ENCODE data around the gene GRIP2.

The GRIP2 gene

GRCh38 chr3:14487821-14488220 is 52.3 kb downstream of the GRIP2 start:
- FAIRE-seq, result no peak
- DNase-seq (ENCODE audit: low spot score), result no peak

GRCh38 chr3:14487086-14487485 is 53.1 kb downstream of the GRIP2 start:
- FAIRE-seq (no peak), DNase-seq (ENCODE audit: low spot score) (no peak)

- FAIRE-seq (no peak), DNase-seq (ENCODE audit: low spot score) (no peak)
Observed at GRCh38 chr3:14486460-14486859, 53.7 kb downstream of the GRIP2 start.

GRCh38 chr3:14485981-14486380 is 54.2 kb downstream of the GRIP2 start:
- FAIRE-seq (no peak), DNase-seq (ENCODE audit: low spot score) (no peak)

GRCh38 chr3:14484741-14485140 is 55.4 kb downstream of the GRIP2 start:
- FAIRE-seq (no peak), DNase-seq (ENCODE audit: low spot score) (no peak)

- FAIRE-seq, result no peak
- no peak for DNase-seq (ENCODE audit: low spot score)
Observed at GRCh38 chr3:14483286-14483685, 56.9 kb downstream of the GRIP2 start.

GRCh38 chr3:14482271-14482721 is 57.8 kb downstream of the GRIP2 start:
- FAIRE-seq, result no peak
- no peak for DNase-seq (ENCODE audit: low spot score)

- no peak for DNase-seq (ENCODE audit: low spot score)
- no peak for FAIRE-seq
Observed at GRCh38 chr3:14481646-14482036, 58.5 kb downstream of the GRIP2 start.

- FAIRE-seq (no peak), DNase-seq (ENCODE audit: low spot score) (no peak)
Observed at GRCh38 chr3:14481018-14481645, 59.0 kb downstream of the GRIP2 start.

- DNase-seq (ENCODE audit: low spot score) (peak; percentile 29), FAIRE-seq (no peak)
Observed at GRCh38 chr3:14480207-14481017, 59.7 kb downstream of the GRIP2 start.

GRCh38 chr3:14479591-14479990 is 60.6 kb downstream of the GRIP2 start:
- no peak for FAIRE-seq

GRCh38 chr3:14478956-14479550 is 61.1 kb downstream of the GRIP2 start:
- no peak for FAIRE-seq
- no peak for DNase-seq (ENCODE audit: low spot score)

More at GRCh38 chr3:14479591-14479990, 60.6 kb downstream of the GRIP2 start:
- no peak for DNase-seq (ENCODE audit: low spot score)

GRCh38 chr3:14477311-14477935 is 62.7 kb downstream of the GRIP2 start:
- no peak for FAIRE-seq
- no peak for DNase-seq (ENCODE audit: low spot score)

- FAIRE-seq (no peak), DNase-seq (ENCODE audit: low spot score) (no peak)
Observed at GRCh38 chr3:14476583-14477265, 63.4 kb downstream of the GRIP2 start.

- FAIRE-seq (no peak), DNase-seq (ENCODE audit: low spot score) (no peak)
Observed at GRCh38 chr3:14475621-14476020, 64.5 kb downstream of the GRIP2 start.

GRCh38 chr3:14474363-14475081 is 65.6 kb downstream of the GRIP2 start:
- FAIRE-seq, result no peak
- DNase-seq (ENCODE audit: low spot score), result no peak

- FAIRE-seq (no peak), DNase-seq (ENCODE audit: low spot score) (no peak)
Observed at GRCh38 chr3:14473411-14473891, 66.7 kb downstream of the GRIP2 start.

GRCh38 chr3:14472471-14473351 is 67.4 kb downstream of the GRIP2 start:
- DNase-seq (ENCODE audit: low spot score), result peak; percentile 94
- peak; percentile 94 for FAIRE-seq

- no peak for FAIRE-seq
Observed at GRCh38 chr3:14471690-14472089, 68.5 kb downstream of the GRIP2 start.

GRCh38 chr3:14471016-14471415 is 69.1 kb downstream of the GRIP2 start:
- DNase-seq (ENCODE audit: low spot score), result no peak

More at GRCh38 chr3:14471690-14472089, 68.5 kb downstream of the GRIP2 start:
- no peak for DNase-seq (ENCODE audit: low spot score)

More at GRCh38 chr3:14471016-14471415, 69.1 kb downstream of the GRIP2 start:
- FAIRE-seq, result no peak

Measured in urothelium cell line (cell line).